NCI-H446 treated with DMSO at 0.1 percent for 48 hours (cell line): ENCODE measurements around the gene SPA17.

ENCODE experiments used
- DNase-seq: peaks from one replicate; lab custom pipeline; 2025; lab: John Stamatoyannopoulos, UW

The SPA17 gene

DNA sequence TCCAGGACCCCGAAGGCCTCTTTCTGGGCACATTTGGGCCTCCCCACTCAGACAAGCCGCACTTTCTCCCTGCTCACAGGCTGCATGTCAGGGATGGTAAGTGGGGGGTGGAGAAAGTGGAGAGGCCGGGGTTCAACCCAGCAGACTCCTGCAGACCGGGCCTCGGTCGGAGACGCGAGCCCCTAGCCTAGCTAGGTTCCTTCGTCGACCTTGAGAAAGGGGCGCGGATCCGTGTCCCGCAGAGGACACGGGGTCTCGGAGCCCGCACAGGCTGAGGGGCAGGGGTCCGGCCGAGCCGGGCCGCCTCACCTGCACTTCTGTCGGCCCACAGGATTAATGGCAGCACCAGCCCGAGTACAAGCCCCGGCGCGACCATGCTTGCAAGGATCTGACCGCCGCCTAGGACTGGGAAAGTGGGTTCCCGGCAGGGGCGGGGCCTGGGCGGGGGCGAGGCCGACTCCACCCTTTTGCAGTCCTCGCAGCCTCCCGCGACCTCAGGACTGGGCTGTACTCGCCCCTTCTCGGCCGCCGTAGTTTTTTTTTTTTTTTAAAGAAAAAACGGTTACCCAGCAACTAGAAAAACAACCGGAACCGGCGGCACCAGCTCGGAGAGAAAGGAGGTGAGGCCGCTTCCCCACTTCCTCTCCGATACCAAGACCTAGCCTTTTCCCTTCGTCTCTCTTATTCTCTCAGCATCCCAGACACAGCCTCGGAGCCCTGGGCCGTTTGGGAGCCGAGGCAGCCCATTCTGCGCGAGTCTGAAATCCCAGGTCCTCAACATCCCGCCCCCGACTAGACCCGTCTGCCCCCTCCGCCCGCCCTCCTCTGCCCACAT lies at the start of gene SPA17, which contains the start of gene SIAE:
Gene SPA17, plus strand, starts transcription at position 572 of the 835 bp plus-strand sequence. CDS start 1,361 bp downstream, outside the sequence.
Gene SIAE, minus strand, starts transcription at position 407 of the 835 bp plus-strand sequence. Its CDS starts 31 bp downstream, at position 376.
- peak; percentile 80 for DNase-seq

DNA sequence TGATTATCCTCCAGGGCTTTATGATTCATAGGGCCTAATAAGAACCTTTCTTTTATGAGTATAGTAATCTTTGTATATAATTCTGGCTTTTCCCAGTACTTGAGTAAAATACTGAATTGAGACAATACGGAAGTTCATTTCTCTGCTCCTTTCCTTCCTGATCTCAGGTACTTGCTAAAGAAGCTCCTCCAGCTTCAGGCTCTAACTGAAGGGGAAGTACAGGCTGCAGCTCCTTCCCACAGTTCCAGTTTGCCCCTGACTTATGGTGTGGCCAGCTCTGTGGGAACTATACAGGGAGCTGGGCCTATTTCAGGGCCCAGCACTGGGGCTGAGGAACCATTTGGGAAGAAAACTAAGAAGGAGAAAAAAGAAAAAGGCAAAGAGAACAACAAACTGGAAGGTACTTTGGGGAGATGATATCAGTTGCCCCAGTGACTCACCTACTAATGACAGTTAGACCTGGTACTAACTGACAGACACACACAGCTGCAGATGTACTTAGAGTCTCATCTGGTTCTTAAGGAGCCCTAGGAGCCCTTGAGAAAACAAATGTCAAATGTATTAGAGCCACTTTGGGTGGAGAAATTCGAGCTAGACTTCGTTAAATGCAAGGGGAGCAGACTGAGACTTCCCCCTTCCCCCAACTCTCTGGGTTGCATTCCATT lies 48.1 kb upstream of the SPA17 start:
- DNase-seq = no peak

DNA sequence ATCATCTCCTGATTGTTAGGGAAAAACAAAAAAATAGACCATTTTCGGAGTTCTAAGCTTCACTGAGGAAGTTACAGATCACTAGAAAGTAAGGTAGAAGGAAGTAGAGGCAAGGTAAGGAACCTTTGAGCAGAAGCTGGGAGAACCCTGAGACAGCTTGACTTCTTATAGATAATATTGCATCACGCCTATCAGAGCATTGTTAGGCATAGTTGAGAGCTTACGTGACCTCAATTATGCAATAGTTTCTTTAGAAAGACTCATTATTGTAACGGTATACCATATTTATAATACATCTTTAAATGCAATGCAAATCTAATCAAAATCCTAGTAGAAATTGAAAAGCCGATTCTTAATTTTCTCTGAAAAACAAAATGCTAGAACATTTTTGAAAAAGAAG lies 46.2 kb upstream of the SPA17 start:
- no peak for DNase-seq

DNA sequence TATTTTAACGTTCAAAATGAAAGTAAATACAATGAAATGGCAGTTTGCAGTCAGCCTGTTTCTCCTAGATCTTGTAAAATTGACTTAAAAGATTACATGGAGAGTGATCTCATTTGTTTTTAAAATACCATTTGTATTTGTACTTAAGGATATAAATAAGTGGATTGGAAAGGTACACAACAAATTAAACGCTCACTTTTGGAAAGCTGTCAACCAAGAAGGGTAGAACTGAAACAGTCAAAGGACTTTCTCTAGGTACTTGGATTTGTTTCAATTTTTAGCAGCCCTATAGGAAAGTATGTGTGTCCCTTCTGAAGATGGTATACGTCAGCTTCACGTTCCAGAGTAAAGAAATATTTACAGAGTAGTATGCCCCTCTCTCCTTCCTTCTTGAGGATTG lies 43.7 kb upstream of the SPA17 start:
- no peak for DNase-seq

DNA sequence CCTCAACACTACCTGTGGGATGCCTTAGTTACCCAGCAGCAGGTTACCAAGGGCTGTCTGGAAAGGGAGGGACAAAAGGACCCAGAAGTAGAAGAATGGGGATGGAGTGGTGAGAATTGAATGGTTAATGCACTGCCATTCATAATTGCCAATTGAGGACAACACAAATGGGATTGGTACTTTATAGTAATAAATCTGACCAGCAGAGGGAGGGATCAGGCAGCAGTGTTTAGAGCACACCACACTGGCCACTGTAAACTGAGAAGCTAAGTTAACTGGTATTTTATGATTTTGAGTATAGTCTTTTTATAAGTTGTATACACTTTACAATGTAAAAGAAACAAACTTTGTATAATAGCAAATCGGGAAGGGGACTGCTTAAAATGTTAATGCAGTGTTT lies 40.3 kb upstream of the SPA17 start:
- no peak for DNase-seq

DNA sequence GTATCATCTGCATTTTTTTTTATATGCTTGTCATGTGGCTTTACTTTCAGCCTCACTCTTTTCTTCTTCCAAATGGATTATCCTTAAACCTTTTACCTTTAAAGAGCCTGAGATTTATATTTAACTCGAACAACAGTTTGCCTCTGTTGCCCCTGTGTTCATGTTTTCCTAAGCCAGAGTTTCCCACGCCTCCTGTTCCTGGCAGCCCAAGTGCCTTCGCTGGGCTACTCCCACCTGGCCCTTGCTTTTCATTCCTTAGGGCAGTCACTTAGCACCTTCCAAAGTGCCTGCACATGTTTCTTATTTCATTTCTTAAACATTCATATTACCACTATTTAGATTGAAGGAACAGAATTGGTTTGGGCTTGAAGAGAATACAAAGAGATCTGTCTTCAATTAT lies 37.8 kb upstream of the SPA17 start:
- DNase-seq = no peak

DNA sequence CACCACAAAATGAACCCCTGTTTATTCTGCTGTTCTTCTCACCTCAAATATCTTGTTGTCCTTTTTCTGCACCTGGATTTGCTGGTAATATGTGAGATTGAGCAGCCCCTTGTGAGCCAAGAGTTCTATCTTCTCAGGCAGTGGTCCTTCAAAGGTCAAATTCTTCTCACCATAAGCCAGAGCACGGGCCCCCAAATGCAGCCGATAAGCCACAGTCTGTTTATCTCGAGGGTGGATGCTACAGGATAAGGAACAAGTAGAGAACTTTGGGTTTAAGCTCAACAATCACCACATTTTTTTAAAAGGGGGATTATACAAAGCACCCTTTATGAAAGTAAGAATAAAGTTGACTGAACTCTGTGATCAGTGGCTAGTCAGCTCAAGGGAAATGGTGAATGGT lies 35.2 kb upstream of the SPA17 start:
- DNase-seq = no peak

DNA sequence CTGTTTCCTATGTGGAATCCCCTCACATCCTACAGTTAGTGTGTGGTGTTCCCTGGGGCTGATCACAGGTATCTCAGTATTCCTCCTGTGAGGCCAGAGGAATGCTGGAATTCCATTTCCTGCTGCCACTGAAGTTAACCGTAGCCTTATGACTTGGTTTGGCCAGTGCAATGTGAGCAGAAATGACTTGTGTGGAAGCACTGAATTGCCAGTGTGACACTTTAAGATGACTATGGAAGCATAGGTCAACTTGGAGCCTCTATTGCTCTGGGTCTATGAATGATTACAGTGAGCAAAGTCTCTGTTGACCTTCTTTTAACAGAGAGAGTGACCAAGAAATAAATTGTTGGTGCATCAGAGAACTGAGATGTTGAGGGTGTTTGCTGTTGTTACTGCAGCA lies 34.5 kb upstream of the SPA17 start:
- DNase-seq = no peak

DNA sequence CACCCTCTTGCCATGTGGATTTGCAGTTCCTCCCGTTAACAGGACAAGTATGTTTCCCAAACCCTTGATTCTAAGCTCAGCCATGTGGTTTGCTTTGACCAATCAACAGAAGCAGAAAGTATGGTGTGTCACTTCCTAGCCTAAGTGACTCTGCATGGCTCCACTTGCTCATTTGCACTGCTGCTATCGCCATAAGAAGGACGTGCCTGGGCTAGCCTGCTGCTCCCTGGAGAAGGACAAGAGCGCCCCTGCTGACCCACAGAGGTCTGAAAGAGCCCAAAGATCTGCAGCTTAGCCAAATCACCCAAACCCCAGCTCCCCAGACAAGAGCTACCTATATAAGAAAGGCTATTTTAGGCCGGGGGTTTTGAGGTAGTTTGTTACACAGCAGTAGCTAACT lies 33.0 kb upstream of the SPA17 start:
- no peak for DNase-seq

DNA sequence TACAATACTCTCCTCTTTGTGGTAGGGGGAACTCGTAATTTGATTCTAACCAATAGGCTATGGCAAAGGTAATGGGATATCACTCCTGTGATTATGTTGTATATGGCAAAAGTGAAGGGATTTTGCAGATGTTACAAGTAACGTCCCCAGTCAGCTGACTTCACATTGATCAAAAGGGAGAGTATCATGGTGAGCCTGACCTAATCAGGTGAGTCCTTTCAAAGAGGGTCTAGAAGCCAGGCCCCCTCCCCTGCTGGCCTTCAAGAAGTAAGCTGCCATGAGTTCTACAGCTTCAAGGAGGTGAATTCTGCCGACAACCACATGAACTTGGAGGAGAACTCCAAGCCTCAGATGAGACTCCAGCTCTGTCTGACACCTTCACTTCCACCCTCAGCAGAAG lies 31.1 kb upstream of the SPA17 start:
- no peak for DNase-seq

DNA sequence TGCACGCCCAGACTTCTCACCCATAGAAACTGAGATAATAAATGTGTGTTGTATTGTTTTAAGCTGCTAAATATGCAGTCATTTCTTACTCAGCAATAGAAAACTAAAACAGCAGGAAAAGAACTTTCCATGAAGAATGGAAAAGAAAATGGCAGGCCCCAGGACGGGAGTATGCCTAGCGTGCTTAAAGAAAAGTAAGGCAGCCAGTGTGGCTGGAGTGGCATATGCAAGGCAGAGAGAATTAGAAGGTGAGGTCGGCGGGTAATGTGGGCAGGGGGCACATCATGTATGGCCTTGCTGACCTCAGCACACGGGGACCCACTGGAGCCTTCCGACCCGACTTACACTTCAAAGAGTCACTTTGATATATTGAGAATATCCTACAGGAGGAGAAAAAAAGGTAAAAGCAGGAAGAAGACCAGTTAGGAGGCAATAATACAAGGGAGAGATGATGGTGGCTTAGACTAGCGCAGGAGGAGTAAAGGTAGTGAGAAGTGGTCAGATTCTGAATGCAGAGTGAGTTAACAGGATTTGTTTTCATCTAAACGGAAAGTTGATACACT lies 30.6 kb upstream of the SPA17 start:
- DNase-seq = no peak

DNA sequence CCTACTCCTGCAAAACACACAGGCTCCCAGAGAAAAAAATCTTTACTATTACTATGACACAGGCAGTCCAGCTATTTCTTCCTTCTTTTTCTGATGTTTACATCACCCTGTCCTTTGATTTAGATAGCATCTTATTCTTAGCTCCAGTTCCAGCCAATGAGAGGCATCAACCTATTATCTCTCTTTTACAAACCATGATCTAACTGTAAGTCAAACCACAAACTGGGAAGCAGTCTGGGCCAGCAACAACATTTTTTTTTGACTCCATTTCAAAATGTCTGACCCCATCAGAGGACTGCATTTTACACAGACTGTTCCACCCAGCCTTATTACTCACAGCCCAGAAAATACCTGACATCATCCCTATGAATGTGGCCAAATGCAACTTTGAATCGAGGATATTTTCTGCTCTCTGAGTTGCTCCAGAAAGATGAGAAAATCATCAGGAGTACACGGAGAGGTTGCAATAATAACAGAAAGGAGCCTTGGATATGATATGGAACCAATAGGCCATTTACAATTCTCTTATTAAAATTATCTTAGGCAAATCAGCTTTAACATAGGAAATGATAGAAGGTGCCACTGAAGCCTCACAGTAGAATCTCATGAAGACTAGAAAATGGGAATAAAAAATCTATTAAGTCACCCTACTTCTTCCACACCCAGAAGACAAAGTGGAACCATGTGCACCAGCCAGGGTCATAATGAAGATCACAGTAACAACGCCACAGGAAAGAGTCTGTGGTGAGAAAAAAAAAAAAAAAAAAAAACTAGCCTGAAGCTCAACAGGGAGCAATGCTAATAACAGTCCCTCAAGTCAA lies 29.9 kb upstream of the SPA17 start:
- DNase-seq = no peak

DNA sequence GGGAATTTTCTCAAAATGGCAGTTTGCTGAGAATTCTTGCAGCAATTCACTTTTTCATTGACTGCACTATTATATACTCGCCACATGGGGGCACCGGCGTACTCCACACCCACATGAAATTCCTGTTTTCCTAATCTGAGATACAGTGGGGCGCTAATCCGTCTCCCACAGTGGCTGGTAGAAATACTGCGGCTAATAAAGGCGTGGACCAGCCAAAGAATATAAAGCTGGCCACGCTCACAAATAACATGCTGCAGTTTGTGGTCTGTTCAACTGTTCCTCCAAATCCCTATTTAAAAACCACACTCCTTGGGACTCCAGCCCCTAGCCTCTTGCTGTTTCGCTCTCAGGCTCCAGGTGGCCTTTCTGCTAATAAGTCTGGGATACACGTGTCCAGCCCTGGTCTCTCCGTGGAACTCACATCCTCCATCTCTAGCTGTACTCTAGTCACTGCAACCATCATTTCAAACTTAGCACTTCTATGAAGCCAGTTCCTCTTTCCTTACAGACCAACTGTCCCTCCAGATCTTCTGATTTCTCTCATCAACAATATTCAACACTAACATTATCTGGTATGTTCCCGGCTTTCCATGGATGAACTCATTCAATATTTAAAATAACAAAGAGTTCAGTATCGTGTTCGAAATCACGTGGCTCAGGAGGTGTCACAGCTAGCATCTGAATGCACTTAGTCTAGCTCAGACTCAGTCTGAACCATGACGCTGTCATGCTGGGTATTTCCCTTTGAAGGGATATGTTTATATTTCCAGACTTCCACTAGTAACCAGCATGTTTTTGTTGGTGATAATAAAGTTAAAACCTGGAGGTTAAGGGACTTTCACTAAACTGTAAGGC lies 29.1 kb upstream of the SPA17 start:
- DNase-seq = peak; percentile 62

DNA sequence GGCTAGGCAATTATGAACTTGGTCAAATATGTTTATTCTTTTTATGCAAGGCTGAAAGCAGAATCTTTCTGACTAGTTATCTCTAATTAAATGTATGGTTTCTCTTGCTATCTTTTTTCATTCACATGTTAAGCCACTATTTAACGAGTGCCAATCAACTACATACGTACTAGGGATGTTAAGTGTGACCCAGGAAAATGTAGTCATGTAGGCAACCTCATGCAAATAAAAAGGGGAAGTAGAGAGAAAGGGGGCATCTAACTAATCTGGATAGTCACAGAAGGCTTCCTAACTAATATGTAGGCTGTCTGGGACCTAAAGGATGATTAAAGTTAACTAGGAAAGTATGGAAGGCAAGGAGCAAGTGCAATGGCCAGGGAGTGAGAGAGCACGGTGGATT lies 27.6 kb upstream of the SPA17 start:
- no peak for DNase-seq

DNA sequence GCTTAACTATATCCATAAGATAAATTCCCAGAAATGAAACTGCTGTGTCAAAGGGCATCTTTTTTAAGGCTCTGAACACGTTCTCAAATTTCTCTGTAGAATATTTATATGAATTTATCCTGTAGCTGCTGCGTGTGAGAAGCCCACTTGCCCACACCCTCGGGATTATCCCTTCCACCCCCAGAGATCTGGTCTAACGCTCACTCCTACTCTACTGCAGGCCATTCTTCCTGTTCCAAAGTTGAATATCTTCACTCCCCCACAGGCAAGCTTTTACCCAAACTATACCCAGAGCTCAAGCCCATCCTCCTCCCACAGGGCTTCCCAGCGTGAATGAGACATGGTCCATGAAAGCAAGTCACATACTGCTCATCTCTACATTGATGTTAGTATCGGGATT lies 25.1 kb upstream of the SPA17 start:
- DNase-seq = no peak

DNA sequence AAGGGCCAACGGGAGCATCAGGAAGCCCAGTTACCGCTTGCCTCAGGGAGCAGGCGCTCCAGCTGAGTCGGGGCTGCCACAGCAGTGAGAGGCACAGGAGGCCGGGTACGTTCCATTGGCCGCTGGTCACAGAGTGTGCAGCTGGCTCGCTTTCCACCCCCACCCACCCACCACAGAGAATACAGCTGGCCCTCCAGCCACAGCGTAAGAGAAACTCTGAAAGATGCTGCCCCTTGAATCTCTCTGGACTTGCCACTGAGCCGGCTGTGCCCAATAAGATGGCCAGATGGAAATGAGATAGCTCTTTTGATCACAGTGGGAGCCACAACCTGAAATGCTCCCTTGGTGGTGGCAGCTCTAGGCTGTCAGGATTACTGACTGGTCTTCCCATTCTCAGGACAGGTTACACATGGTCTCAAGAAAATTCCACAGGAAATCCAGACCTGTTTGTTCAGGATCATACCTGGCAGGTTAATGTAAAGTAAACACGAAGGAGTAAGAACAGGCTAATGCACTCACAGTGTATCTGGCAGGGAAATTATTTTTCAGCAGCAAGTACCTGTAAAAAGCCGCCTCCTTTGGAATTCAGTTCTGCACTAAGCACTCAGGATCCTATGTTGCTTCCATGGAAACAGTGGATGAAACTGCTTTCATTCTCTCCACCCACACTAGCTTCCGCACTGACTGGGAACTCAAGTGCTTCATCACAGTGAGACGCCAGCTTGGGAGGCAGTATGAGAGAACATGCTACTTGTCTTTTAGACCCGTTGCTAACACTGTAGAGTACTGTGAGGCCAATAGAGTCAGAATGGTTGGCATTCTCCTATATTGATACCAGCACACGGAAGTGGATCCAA lies 16.7 kb upstream of the SPA17 start:
- DNase-seq = no peak

DNA sequence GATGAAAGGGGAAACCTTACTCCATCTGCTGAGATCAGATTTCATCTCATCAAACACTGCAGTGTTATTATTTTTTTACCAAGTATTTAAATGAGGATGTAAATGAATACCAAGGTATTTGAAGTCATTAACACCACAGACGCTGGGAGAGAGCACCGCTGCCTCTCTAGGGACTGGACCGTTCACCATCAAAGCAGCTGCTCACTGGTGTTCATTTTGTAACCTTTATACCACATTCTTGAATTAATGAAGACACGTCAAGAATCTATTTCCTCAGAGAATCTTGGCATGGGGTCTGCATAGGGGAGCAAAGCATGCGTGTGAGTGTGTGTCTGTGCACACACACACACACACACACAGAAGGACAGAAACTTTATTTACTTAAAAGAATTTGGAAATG lies 15.8 kb upstream of the SPA17 start:
- DNase-seq = no peak

DNA sequence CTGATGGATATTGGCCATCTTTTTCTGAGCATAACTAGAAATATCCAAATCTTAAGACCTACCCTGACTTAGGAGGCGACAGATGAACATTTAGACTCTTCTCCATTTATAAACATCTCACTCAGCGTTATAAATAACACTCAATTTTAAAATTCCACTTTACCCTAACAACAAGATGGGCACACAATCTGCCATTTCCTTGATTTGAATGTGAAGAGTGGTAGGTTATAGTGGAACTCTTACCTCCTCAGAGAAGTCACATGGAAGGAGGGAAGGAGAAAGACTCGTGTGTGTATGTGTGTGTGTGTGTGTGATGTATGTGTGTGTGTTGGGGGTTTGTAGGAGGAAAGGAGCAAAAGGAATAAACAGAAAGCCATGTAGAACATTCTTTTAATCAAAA lies 15.2 kb upstream of the SPA17 start:
- DNase-seq = no peak

DNA sequence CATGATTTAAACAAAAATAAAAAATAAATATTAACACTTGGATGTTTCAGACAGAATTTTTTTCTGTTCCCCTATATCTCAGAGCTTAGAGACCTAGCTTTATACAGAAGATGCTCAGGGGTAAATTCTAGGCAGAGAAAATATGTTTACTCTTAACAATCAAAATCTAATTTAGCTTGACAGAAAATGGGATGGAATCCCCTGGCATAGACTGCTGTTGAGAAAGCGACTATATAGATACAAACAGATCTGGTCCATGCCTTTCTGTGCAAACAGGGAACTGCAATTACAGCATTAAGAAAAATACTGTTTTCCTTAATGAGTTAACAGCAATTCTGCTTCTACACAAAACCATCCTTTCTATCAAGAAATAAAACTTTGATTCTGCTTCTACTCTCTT lies 14.7 kb upstream of the SPA17 start:
- DNase-seq = no peak

DNA sequence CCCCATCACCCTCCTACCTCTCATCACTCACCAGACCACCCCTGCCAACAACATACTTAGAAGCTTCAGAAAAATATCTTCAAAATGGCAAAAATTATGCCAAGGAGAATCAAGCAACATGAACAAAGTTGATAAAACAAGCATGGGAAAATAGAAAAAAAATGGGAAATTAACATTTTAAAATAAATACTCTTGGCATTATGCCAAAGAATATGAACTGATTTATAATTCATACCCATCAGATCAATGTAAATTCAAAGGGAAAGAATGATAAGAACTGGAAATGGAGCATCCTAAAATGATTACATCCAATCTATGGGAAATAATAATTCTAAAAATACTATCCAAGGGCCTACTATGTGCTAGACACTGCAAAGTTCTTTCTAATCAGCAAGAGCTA lies 12.2 kb upstream of the SPA17 start:
- DNase-seq = no peak
